ENCODE results near the gene XIRP2. TPM values are rescaled to one million over a fixed set of nuclear protein-coding genes. Genes with fewer than 3 reads are reported as not detected.

The XIRP2 gene
- total RNA-seq (not detected), polyA plus RNA-seq (not detected)

- Histone ChIP-seq H3K9me3 (ENCODE audit: low read length) (no peaks in the 10 kb centered on the region), H3K36me3 (ENCODE audit: insufficient read depth, low read length) (no peaks in the 10 kb centered on the region), H3K27me3 (ENCODE audit: insufficient read depth, low read length, poor library complexity, severe bottlenecking) (no peaks in the 10 kb centered on the region), H3K4me3 (ENCODE audit: low read length) (no peak within 1 kb of the TSS), H3K4me1 (ENCODE audit: insufficient read depth, low read length) (no peaks in the 10 kb centered on the region), H3K27ac (ENCODE audit: low read depth, low read length) (no peak within 1 kb of the TSS)
- H3K27ac Mint-ChIP-seq, result no peak within 1 kb of the TSS
- no peak for DNase-seq
- POLR2A ChIA-PET, result no interaction called here
- H3K4me1 Mint-ChIP-seq, result no peaks in the 10 kb centered on the region
- peaks cover 0 to 2% of the 10 kb centered on the region in 2 donors for H3K27me3 Mint-ChIP-seq
- H3K4me3 Mint-ChIP-seq, result no peak within 1 kb of the TSS
- H3K9me3 Mint-ChIP-seq, result peaks cover 0 to 5% (median 0%) of the 10 kb centered on the region in 5 donors
- CTCF ChIA-PET, result no interaction called here
- H3K36me3 Mint-ChIP-seq, result no peaks in the 10 kb centered on the region
Measured at GRCh38 chr2:166888180-166888579, at the start of gene XIRP2. Gene XIRP2 (plus strand): TSS chr2:166888480. CDS start chr2:166903483, 15,003 bp downstream.

GRCh38 chr2:166841152-166841551 lies 47.1 kb upstream of the XIRP2 start:
- Mint-ChIP-seq H3K4me1 (no peaks in the 10 kb centered on the region), H3K36me3 (no peaks in the 10 kb centered on the region), H3K27ac (no peak overlapping the region), H3K9me3 (peaks cover under 1 to 21% (median 3%) of the 10 kb centered on the region in 5 donors), H3K27me3 (no peaks in the 10 kb centered on the region), H3K4me3 (no peak overlapping the region)
- CTCF ChIA-PET, result no interaction called here
- Histone ChIP-seq H3K27me3 (ENCODE audit: insufficient read depth, low read length, poor library complexity, severe bottlenecking) (no peaks in the 10 kb centered on the region), H3K27ac (ENCODE audit: low read depth, low read length) (no peak overlapping the region), H3K4me3 (ENCODE audit: low read length) (no peak overlapping the region), H3K4me1 (ENCODE audit: insufficient read depth, low read length) (no peaks in the 10 kb centered on the region), H3K36me3 (ENCODE audit: insufficient read depth, low read length) (no peaks in the 10 kb centered on the region), H3K9me3 (ENCODE audit: low read length) (no peaks in the 10 kb centered on the region)
- POLR2A ChIA-PET, result no interaction called here
- no peak for DNase-seq

- Mint-ChIP-seq H3K36me3 (no peaks in the 10 kb centered on the region), H3K27ac (no peak overlapping the region), H3K4me3 (no peak overlapping the region), H3K9me3 (peaks cover 2 to 23% (median 5%) of the 10 kb centered on the region in 5 donors), H3K4me1 (no peaks in the 10 kb centered on the region), H3K27me3 (no peaks in the 10 kb centered on the region)
- CTCF ChIA-PET, result no interaction called here
- H3K27ac ChIP-seq (ENCODE audit: low read depth, low read length), result no peak overlapping the region
- no peak for DNase-seq
- H3K4me1 ChIP-seq (ENCODE audit: insufficient read depth, low read length), result no peaks in the 10 kb centered on the region
- no peaks in the 10 kb centered on the region for H3K9me3 ChIP-seq (ENCODE audit: low read length)
- no peaks in the 10 kb centered on the region for H3K36me3 ChIP-seq (ENCODE audit: insufficient read depth, low read length)
- no peaks in the 10 kb centered on the region for H3K27me3 ChIP-seq (ENCODE audit: insufficient read depth, low read length, poor library complexity, severe bottlenecking)
- POLR2A ChIA-PET, result no interaction called here
- H3K4me3 ChIP-seq (ENCODE audit: low read length), result no peak overlapping the region
Measured at GRCh38 chr2:166841679-166842078, 46.6 kb upstream of the XIRP2 start.

GRCh38 chr2:166844111-166844510 lies 44.2 kb upstream of the XIRP2 start:
- DNase-seq, result no peak
- Mint-ChIP-seq H3K36me3 (no peaks in the 10 kb centered on the region), H3K27ac (no peak overlapping the region), H3K4me1 (no peaks in the 10 kb centered on the region), H3K9me3 (peaks cover 4 to 37% (median 9%) of the 10 kb centered on the region in 5 donors), H3K27me3 (no peaks in the 10 kb centered on the region), H3K4me3 (no peak overlapping the region)
- CTCF ChIA-PET, result no interaction called here
- no peaks in the 10 kb centered on the region for H3K4me1 ChIP-seq (ENCODE audit: insufficient read depth, low read length)
- no peaks in the 10 kb centered on the region for H3K27me3 ChIP-seq (ENCODE audit: insufficient read depth, low read length, poor library complexity, severe bottlenecking)
- no peaks in the 10 kb centered on the region for H3K36me3 ChIP-seq (ENCODE audit: insufficient read depth, low read length)
- H3K9me3 ChIP-seq (ENCODE audit: low read length), result no peaks in the 10 kb centered on the region
- POLR2A ChIA-PET, result no interaction called here
- H3K4me3 ChIP-seq (ENCODE audit: low read length), result no peak overlapping the region
- H3K27ac ChIP-seq (ENCODE audit: low read depth, low read length), result no peak overlapping the region

- Mint-ChIP-seq H3K4me1 (no peaks in the 10 kb centered on the region), H3K27ac (no peak overlapping the region), H3K36me3 (no peaks in the 10 kb centered on the region), H3K4me3 (no peak overlapping the region), H3K9me3 (peaks cover 0 to 10% (median 0%) of the 10 kb centered on the region in 5 donors), H3K27me3 (no peaks in the 10 kb centered on the region)
- H3K27ac ChIP-seq (ENCODE audit: low read depth, low read length), result no peak overlapping the region
- POLR2A ChIA-PET, result no interaction called here
- H3K27me3 ChIP-seq (ENCODE audit: insufficient read depth, low read length, poor library complexity, severe bottlenecking), result no peaks in the 10 kb centered on the region
- no peaks in the 10 kb centered on the region for H3K4me1 ChIP-seq (ENCODE audit: insufficient read depth, low read length)
- DNase-seq, result no peak
- H3K4me3 ChIP-seq (ENCODE audit: low read length), result no peak overlapping the region
- no peaks in the 10 kb centered on the region for H3K9me3 ChIP-seq (ENCODE audit: low read length)
- no peaks in the 10 kb centered on the region for H3K36me3 ChIP-seq (ENCODE audit: insufficient read depth, low read length)
- CTCF ChIA-PET, result no interaction called here
Measured at GRCh38 chr2:166862468-166863132, 25.7 kb upstream of the XIRP2 start.

GRCh38 chr2:166867874-166868514 lies 20.3 kb upstream of the XIRP2 start:
- peaks cover 0 to 28% (median 0%) of the 10 kb centered on the region in 5 donors for H3K9me3 Mint-ChIP-seq
- no peak overlapping the region for H3K27ac ChIP-seq (ENCODE audit: low read depth, low read length)
- no peaks in the 10 kb centered on the region for H3K36me3 Mint-ChIP-seq
- ChIA-PET CTCF (no interaction called here), POLR2A (no interaction called here)
- H3K27me3 Mint-ChIP-seq, result no peaks in the 10 kb centered on the region
- no peak for DNase-seq
- H3K4me1 Mint-ChIP-seq, result no peaks in the 10 kb centered on the region
- no peaks in the 10 kb centered on the region for H3K4me1 ChIP-seq (ENCODE audit: insufficient read depth, low read length)
- no peaks in the 10 kb centered on the region for H3K9me3 ChIP-seq (ENCODE audit: low read length)
- no peak overlapping the region for H3K4me3 Mint-ChIP-seq
- H3K36me3 ChIP-seq (ENCODE audit: insufficient read depth, low read length), result no peaks in the 10 kb centered on the region
- H3K27me3 ChIP-seq (ENCODE audit: insufficient read depth, low read length, poor library complexity, severe bottlenecking), result no peaks in the 10 kb centered on the region
- H3K4me3 ChIP-seq (ENCODE audit: low read length), result no peak overlapping the region
- no peak overlapping the region for H3K27ac Mint-ChIP-seq

- ChIA-PET CTCF (no interaction called here), POLR2A (no interaction called here)
- Histone ChIP-seq H3K4me1 (ENCODE audit: insufficient read depth, low read length) (no peaks in the 10 kb centered on the region), H3K36me3 (ENCODE audit: insufficient read depth, low read length) (no peaks in the 10 kb centered on the region), H3K9me3 (ENCODE audit: low read length) (no peaks in the 10 kb centered on the region), H3K27ac (ENCODE audit: low read depth, low read length) (no peak overlapping the region), H3K27me3 (ENCODE audit: insufficient read depth, low read length, poor library complexity, severe bottlenecking) (no peaks in the 10 kb centered on the region), H3K4me3 (ENCODE audit: low read length) (no peak overlapping the region)
- Mint-ChIP-seq H3K9me3 (peaks cover 0 to 28% (median 0%) of the 10 kb centered on the region in 5 donors), H3K36me3 (no peaks in the 10 kb centered on the region), H3K27ac (no peak overlapping the region), H3K27me3 (no peaks in the 10 kb centered on the region), H3K4me3 (no peak overlapping the region), H3K4me1 (no peaks in the 10 kb centered on the region)
- DNase-seq, result no peak
Measured at GRCh38 chr2:166870346-166870745, 17.9 kb upstream of the XIRP2 start.

GRCh38 chr2:166881177-166881576 lies 7.1 kb upstream of the XIRP2 start:
- Mint-ChIP-seq H3K36me3 (no peaks in the 10 kb centered on the region), H3K4me3 (no peak overlapping the region), H3K27me3 (peaks cover 0 to 2% of the 10 kb centered on the region in 2 donors), H3K9me3 (peaks cover 0 to 9% (median 2%) of the 10 kb centered on the region in 5 donors), H3K27ac (no peak overlapping the region), H3K4me1 (no peaks in the 10 kb centered on the region)
- Histone ChIP-seq H3K4me3 (ENCODE audit: low read length) (no peak overlapping the region), H3K4me1 (ENCODE audit: insufficient read depth, low read length) (no peaks in the 10 kb centered on the region), H3K9me3 (ENCODE audit: low read length) (no peaks in the 10 kb centered on the region), H3K27me3 (ENCODE audit: insufficient read depth, low read length, poor library complexity, severe bottlenecking) (no peaks in the 10 kb centered on the region), H3K36me3 (ENCODE audit: insufficient read depth, low read length) (no peaks in the 10 kb centered on the region), H3K27ac (ENCODE audit: low read depth, low read length) (no peak overlapping the region)
- ChIA-PET CTCF (no interaction called here), POLR2A (no interaction called here)
- DNase-seq, result no peak

Measured in CD8-positive, alpha-beta memory T cell (primary cell).